ENCODE results near the gene KL. TPM values are rescaled to one million over a fixed set of nuclear protein-coding genes. Genes with fewer than 3 reads are reported as not detected.

The KL gene
- 1 to 10 TPM; 2.0 to 3.4 (median 2.6) TPM for polyA plus RNA-seq (ENCODE audit: insufficient read length in 10 of 10)
- long read RNA-seq, donor 1: 0 reads
- long read RNA-seq, donor 2: 0 reads
- long read RNA-seq, donor 3: 0 reads
- long read RNA-seq, donor 4: 0 reads
- long read RNA-seq, donor 5: 0 reads
- long read RNA-seq, donor 6: 0 reads
- long read RNA-seq, donor 7: 0 reads
- long read RNA-seq, donor 8: 0 reads
- long read RNA-seq, donor 9: 0 reads

DNA sequence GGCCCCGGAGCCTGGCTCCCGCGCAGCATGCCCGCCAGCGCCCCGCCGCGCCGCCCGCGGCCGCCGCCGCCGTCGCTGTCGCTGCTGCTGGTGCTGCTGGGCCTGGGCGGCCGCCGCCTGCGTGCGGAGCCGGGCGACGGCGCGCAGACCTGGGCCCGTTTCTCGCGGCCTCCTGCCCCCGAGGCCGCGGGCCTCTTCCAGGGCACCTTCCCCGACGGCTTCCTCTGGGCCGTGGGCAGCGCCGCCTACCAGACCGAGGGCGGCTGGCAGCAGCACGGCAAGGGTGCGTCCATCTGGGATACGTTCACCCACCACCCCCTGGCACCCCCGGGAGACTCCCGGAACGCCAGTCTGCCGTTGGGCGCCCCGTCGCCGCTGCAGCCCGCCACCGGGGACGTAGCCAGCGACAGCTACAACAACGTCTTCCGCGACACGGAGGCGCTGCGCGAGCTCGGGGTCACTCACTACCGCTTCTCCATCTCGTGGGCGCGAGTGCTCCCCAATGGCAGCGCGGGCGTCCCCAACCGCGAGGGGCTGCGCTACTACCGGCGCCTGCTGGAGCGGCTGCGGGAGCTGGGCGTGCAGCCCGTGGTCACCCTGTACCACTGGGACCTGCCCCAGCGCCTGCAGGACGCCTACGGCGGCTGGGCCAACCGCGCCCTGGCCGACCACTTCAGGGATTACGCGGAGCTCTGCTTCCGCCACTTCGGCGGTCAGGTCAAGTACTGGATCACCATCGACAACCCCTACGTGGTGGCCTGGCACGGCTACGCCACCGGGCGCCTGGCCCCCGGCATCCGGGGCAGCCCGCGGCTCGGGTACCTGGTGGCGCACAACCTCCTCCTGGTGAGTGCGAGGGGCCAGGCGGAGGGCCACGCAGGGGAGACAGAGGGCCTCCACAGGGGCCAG is at the start of gene KL:
KL (plus strand) TSS at position 10 of the 909 bp plus-strand sequence; CDS start at position 28, 18 bp downstream.
- peak in 2 of 3 donors; percentile 49 to 85 for DNase-seq

DNA sequence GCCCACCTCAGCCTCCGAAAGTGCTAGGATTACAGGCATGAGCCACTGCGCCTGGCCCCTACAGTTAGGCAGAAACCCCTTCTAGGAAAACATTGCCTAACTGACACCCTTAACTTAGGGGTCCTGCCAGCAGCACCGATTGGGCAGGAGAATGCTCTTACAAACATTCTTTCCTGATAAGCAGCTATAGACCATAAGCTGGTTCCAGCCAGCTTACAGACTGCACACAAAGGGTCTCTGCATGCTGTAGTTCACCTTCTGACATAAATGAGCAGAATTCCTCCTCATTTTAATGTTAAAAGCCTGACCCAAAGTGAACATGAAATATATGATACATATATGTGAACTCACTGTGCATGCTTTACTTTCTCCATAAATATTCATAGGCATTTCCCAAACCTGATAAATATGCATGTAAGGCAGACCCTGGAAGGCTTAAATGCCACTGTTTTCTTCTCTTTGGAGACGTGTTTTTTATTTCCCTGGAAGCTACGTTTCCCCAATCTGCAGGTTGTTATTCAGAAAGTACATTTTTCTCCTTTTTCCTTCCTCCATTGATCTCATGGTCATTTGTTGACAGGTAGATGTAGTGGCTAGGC is 48.5 kb upstream of the KL start:
- DNase-seq: no peak

DNA sequence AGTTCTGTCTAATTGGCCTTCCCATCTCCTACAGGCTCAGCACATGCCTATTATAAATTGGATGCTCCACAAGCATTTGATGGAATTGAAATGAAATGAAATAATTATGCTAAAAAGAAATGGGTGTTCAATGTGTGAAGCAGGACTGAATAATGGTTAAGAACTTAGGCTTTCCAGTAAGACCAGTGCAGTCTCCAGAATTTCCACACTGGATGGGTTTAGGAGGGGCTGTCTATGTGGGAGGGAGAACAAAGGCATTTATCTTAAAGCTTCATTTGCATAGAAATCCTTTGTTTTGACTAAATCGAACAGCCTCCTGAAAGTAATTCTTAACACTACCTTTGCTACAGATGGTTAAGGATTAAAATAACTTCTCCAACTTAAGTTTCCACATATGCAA is 47.9 kb upstream of the KL start:
- no peak for DNase-seq

DNA sequence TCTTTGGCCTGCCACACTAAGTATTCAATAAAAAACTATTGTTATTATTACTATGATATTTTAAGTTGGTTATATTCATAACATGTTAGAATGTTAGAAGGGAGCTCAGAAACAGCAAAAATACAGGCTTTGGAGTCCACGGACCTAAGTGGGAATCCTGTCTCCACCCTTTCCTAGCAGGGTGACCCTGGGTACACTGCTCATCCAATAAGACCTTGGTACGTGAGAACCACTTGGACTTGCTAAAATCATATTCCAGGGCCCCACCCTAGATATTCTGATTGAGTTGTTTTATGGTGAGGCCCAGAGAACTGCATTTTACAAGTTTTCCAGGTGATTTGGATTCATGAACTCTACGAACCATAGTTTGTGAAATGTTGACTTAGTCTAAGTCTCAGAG is 47.4 kb upstream of the KL start:
- no peak for DNase-seq

DNA sequence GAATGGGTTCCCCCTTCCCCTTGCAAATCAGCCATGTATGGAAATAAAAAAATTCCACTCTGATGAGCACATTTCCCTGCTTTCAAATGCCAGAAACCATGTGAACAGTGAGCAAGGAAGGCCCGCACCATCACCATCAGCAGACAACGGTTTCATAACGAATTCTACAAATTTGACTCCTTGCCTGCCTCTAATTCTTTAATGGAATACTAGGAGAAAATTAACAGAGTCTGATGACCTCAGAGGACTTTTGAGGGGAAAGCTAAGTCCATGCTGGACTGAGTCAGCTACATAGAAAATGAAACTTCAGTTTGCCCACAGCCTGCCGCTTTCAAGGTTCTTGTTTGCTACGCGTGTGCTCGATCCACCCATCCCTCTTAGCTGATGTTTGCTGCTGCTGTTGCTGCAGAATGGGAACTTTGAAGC is 46.7 kb upstream of the KL start:
- DNase-seq: peak; percentile 17 to 71 (median 47)

DNA sequence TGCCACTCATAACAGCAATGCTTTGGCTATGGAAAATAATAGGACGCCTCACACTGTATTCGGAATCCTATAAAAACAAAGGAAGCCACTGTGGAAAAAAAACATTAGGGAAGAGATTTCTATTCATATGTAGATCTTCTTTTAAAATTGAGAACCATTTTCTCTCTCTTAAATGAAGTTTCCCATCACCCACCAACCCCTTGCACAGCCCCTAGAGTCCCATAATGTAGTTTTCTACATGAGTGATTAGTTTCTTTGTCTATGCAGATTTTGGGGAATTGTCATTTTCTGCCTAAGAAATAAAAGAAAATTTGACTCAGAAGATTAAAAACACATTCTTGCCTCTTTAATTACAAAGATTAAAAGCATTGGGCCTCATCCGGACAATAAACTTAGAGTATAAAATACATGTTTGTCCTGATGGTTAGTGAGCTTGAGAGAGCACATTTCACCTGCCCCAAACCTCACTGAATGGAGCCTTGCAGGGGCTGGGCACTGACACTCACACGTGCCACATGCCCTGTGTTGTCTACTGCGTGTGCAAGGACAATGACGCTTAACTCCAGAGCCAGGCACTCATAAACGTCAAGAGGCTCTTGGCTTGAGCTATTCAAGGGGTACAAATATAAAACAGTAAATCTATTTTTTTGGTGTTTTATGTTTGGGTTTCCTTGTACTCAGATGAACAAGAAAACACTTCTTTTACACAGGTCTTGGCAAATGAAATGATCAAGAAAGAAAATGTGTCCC is 40.0 kb upstream of the KL start:
- no peak for DNase-seq

DNA sequence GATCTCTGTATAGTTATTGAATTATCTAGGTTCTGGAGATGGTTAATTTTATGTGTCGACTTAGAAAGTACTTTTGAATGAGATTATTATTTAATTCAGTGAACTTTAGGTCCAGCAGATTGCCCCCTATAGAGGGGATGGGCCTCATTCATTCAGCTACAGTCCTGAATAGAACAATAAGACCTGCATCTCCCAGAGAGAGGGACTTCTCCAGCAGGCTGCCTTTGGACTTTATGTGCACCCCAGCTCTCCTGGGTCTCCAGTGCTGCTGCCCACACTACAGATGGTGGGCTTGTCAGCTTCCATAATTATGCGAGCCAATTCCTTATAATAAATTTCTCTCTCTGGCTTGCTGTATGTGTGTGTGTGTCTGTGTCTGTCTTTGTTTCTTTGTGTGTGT is 39.3 kb upstream of the KL start:
- peak in 1 of 3 donors; percentile 33 for DNase-seq

DNA sequence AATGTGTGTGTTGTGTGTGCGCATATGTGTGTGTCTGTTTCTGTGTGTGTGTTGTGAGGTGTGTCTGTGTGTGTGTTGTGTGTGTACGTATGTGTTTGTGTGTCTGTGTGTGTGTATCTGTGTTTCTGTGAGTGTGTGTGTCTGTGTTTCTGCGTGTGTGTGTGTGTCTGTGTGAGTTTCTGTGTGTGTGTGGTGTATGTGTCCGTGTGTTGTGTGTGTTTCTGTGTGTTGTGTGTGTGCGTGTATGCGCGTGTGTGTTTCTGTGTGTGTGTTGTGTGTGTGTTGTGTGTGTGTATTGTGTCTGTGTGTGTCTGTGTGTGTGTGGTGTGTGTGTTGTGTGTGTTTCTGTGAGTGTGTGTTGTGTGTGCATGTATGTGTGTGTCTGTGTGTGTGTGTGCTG is 38.9 kb upstream of the KL start:
- DNase-seq: no peak

DNA sequence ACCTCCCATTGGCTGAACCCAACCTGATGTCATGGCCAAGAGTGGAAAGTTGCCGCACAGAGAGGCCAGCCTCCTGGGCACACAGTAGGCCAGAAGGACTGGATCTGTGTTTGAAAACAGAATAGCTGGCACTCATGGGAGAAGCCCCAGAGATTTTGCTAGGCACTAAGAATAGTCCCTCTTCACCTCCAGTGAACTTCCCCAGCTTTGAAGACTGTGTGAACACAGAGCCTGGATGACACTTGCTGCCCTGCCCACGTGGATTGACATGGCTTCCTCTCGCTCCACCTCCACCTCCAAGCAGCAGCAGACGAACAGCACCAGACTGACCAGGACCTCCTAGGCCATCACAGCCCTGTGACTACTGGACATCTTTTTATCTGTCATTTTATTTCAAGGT is 37.9 kb upstream of the KL start:
- DNase-seq: no peak

DNA sequence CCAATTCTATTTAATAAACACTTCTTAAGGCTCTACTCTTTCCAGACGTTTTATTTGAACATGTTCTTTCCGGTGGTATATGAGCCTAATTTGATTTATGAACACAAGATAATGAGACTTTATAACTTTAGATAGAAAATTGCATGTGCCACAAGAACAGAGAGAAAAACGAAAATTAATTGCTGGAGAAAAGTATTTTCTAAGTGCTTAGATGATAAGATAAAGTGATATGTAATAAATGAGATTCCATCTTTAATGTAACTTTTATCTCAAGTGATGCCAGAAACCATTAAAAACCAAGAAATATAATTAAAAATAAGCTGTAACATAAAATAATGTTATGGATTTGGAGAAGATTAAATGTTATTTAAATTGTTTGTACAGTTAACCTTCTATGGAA is 33.2 kb upstream of the KL start:
- no peak for DNase-seq

DNA sequence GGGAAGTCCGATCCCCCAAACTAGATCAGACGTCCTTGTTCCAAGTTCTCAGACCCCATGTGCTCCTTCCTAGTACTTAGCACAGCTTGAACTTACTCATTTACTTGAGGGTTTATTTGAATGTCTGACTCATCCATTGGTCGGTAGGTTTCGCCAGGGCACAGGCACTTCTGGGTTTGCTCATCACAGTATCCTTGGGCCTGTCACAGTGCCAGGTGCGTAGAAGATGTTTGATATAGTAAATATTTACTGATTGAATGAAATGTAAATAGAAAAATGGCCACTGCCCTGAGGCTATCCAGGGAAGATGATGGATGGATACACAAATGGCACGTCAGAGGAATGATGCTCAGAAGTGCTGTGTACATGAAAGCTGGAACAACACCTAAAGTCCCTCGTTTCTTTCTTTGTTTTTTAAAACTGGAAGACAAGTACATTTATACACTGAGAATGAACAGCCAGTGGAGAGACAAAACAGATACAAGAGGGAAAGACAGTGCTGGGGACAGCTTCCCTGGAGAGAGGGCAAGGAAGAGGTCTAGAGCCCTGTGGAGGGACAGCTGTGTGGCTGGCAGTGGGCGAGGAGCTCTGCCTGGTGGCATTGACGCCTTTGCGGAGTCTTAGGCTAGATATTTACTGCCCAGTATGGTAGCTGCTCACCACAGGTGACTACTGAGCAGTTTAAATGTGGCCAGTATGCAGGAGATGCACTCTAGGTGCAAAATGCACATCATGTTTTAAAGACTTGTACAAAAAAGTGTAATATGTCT is 31.2 kb upstream of the KL start:
- no peak for DNase-seq

DNA sequence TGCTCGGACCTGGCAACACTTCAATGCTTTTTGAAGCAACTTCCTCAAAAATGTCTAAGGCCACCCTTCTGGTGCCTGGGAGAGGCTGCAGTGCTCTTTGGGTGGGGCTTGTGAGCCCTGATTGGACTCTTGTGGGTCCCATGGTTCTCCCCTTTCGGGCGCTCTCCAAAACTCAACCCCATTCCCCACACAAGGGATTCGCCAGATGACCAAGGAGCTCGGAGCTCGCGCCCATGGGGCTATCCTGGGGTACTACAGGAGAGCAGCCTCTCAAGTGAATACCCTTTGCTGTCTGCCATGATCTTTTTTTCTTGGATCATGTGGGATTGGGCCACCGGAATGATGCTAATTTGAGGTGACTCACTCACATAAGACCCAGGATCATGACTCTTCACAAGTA is 29.7 kb upstream of the KL start:
- no peak for DNase-seq

DNA sequence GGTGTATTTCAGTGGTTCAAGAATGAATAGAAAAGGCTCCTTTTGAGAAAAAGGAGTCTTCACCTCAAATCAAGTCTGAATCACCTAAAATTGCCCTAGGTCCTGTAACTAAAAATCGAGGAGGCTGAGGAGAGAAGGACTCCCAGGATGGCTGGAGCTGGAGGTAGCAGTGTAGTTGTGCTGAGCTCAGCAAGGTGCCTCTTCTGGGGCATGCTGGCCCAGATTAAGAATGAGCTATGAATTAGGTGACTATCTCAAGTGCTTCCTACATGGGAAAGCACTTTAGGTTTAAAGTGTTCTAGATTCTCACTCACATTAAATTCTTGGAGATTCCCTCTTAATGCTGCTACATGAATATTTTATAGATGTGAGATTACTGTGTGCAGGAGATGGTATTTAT is 28.8 kb upstream of the KL start:
- no peak for DNase-seq

DNA sequence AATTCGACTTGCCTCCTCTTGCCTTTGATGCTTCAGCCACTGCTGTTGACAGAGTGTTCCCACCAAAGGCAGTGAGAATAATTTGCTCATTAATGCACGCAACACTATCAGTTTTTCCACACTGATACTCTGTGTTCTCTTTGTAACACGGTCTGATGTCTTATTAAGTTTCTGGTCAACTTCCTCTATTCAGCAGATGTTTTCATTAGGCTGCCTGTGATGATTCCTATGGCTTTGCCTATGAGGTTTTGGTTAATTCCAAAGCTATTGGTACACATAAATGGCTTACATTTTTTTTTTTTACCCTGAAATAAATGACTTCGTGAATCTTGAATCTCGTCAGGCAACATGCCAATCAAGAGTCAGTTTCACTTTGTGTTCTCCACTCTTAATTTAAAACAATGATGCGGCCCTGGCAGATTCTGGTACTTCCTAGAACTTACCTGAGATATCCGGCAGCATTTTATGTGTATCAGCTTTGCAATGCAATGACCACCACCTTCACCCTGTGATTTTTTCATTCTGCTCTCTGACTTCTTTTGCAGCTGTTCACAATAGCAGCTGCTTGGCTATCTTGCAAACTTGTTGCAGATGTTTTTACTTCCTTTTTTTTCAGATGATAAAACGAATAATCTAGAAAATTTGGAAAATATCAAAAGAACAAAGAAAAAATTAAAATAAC is 27.5 kb upstream of the KL start:
- peak; percentile 60 to 83 (median 61) for DNase-seq

DNA sequence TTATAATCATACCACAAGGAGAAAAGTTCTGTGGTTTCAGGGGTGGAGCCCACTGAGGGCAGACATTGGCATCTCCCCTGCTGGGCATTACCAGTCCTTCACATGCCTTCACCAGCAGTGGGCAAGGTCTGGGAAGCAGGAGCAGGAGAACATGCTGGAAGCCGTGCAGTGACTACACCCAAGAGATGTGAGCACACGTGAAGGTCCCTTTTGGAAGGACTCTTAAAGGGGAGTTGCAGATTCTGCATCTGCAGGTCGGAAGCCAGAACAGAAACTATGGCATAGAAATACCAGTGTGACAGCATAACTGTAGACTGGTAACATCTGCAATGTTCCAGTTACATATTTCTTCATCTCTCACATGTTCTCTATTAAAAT is 26.9 kb upstream of the KL start:
- DNase-seq: peak in 2 of 3 donors; percentile 18 to 66

DNA sequence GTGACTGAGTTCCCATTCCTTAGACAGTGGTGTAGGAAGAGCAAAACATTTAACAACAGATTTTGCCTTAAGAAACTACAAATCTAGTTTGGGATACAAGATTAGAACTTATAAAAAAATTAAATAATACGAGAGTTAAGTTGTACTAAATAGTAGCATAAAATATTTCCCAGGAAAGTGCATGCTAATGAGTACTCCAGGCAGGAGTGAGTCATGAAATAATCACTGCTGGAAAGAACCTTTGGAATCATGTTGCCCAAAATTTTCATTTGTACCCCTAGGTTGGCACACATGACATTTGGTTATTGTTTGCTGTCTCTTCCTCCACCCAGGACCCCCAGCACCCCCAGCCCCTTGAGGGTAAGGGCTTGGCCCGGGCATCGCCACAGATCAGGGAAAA is 26.3 kb upstream of the KL start:
- DNase-seq: no peak

DNA sequence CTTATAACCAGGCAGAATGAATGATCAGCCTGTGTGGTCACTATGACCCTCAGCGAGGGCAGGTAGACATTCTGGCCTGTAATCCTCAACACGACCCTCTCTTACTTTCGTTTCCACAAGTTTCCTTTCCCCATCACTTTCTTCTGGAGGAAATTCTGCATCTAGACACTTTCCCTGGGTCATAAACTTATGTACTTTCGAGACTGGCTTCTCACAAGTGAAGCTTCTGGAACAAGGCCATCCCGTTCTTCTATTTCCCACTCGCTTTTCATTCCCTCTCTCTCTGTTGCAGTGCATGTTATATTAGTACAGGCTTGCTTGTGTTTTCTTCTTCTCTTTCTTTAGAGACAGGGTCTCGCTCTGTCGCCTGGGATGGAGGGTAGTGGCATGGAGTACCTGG is 23.1 kb upstream of the KL start:
- peak; percentile 15 to 67 (median 48) for DNase-seq

DNA sequence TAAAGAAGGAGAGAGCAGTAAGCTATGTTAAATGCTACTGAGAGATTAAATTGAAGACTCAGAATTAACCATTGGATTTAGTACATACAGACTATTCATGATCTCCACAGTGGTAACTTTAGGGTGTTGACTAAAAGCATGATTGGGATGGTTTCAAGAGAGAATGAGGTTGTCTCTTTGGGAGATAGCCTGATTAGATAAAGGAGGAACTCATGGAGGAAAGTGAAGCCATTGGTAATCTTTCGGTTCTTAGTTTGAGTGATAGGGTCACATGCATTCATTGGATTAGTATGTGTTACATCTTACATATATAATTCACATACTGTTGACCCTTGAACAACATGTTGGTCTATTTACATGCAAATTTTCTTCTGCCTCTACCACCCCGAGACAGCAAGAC is 18.8 kb upstream of the KL start:
- DNase-seq: no peak

DNA sequence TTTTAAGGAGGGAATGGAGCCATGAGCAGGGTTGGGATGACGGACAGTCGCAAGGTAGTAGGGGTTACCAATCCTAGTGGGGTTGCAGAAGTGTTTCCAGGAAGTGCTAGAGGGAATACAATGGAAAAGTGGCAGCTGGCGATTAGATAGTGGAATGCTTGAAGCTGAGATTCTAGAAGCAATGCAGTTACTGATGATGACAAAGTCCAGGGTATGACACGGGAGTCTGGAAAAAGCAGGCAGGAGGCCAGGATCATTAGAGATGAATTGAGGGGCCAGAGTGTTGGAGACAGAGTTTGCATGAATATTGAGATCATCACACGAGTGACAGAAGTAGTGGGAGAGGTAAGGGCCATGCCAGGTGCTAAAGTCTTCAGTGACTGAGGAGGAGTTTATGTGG is 17.3 kb upstream of the KL start:
- no peak for DNase-seq

DNA sequence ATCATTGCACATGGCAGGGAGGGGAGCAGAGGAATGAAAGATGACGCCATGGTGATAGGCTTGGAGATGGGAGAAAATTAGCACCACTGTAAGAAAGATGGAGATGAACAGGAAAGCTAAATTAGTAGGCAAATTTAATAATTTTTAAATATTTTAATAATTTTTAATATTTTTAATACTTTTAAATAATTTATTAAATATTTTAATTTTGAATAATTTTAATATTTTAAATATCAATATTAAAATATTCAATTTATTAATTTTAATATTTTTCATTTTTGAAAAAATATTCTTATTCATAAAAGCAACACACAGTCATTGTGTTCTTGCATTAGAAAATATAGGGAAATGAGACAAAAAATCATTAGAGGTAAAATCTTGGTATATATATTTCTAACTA is 15.9 kb upstream of the KL start:
- DNase-seq: no peak

DNA sequence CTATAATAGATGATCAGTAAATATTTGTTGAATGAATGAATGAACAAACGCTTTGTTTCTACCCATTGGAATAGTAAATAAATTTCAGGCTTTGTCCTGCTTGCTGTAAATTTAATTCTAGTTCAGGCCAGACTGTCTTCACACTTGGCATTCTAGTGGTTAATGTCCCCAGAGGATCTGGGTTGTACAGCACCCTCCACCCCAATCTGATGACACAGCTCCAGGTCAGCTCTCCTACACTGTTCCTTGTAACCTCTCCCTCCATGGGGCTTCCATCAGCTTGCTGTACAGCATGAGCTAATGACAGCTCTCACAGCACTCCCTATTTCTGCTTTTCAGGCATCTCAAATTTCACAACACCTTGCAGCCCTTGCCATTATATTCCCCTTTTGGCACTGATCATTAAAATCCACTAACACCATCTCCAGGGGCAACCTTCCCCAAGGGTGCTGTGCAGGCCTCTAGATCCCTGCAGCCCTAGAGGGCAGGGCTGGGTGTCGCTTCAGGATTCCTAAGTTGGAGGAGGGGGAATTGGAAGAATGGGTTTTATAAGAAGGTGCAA is 12.7 kb upstream of the KL start:
- no peak for DNase-seq

All from muscle of back (tissue), 13 donors.